ENCODE results near the gene CACNA1H.

CACNA1H gene

GRCh38 chr16:1152651-1153259, at the start of gene CACNA1H:
TSS of gene CACNA1H (plus strand) at chr16:1153106. CDS start at chr16:1153738, 632 bp downstream.
- DNase-seq: no peak

- DNase-seq: no peak
These were observed 49.3 kb upstream of the CACNA1H start for GRCh38 chr16:1103636-1103980.

GRCh38 chr16:1105888-1106620, 46.9 kb upstream of the CACNA1H start:
- DNase-seq: no peak

- no peak for DNase-seq
These were observed 46.2 kb upstream of the CACNA1H start for GRCh38 chr16:1106659-1107058.

GRCh38 chr16:1107141-1107540, 45.8 kb upstream of the CACNA1H start:
- no peak for DNase-seq

GRCh38 chr16:1107731-1108130, 45.2 kb upstream of the CACNA1H start:
- DNase-seq: no peak

- DNase-seq: no peak
These were observed 44.3 kb upstream of the CACNA1H start for GRCh38 chr16:1108299-1109252.

- DNase-seq: no peak
These were observed 43.3 kb upstream of the CACNA1H start for GRCh38 chr16:1109648-1110047.

- DNase-seq: no peak
These were observed 40.3 kb upstream of the CACNA1H start for GRCh38 chr16:1112506-1113184.

GRCh38 chr16:1113489-1113888, 39.4 kb upstream of the CACNA1H start:
- DNase-seq: no peak

GRCh38 chr16:1113889-1114526, 38.9 kb upstream of the CACNA1H start:
- no peak for DNase-seq

- DNase-seq: no peak
These were observed 36.2 kb upstream of the CACNA1H start for GRCh38 chr16:1116693-1117077.

GRCh38 chr16:1117176-1117900, 35.6 kb upstream of the CACNA1H start:
- DNase-seq: no peak

- no peak for DNase-seq
These were observed 35.0 kb upstream of the CACNA1H start for GRCh38 chr16:1117926-1118325.

- DNase-seq: no peak
These were observed 33.8 kb upstream of the CACNA1H start for GRCh38 chr16:1119129-1119528.

- no peak for DNase-seq
These were observed 32.9 kb upstream of the CACNA1H start for GRCh38 chr16:1119766-1120576.

GRCh38 chr16:1120577-1120941, 32.3 kb upstream of the CACNA1H start:
- no peak for DNase-seq

- no peak for DNase-seq
These were observed 31.9 kb upstream of the CACNA1H start for GRCh38 chr16:1121009-1121408.

GRCh38 chr16:1121601-1122397, 31.1 kb upstream of the CACNA1H start:
- DNase-seq: no peak

GRCh38 chr16:1122398-1122765, 30.5 kb upstream of the CACNA1H start:
- DNase-seq: no peak

All from NCI-H774 (cell line).